Psoas muscle (tissue), 8 donors: Measurements from ENCODE around the gene AHI1. TPM values are rescaled to one million over a fixed set of nuclear protein-coding genes. Genes with fewer than 3 reads are reported as not detected.

Experiments used
- ATAC-seq, 4 donors: fragments of 200-7000 bp; cut with Tn5 transposase; one replicate each; pipeline ENCODE4 v1.9.1; 2020; ENCODE audit warnings: moderate library complexity in 3 of 4, mild to moderate bottlenecking in 2 of 4
- DNase-seq, 2 donors: peaks; one replicate each; pipeline ENCODE4 v3.0.0-alpha.2; 2020
- H3K27ac ChIP-seq: fragments of 200-600 bp; one replicate; pipeline ENCODE4 v1.8.0; 2022
- H3K27me3 ChIP-seq, 3 donors: fragments of 200-600 bp in 1 of 3; one replicate each; pipeline versions ENCODE4 v1.6.1 to v1.8.0; 2013 to 2022; ENCODE audit warnings: low read length in 2 of 3, mild to moderate bottlenecking in 2 of 3, moderate library complexity in 1 of 3; ENCODE audit not compliant: insufficient read depth in 3 of 3
- H3K36me3 ChIP-seq, 2 donors: fragments of 200-600 bp in 1 of 2; one replicate each; pipeline versions ENCODE4 v1.6.1 to v1.8.0; 2013 to 2022; ENCODE audit warnings: low read depth in 1 of 2, mild to moderate bottlenecking in 1 of 2, moderate library complexity in 1 of 2; ENCODE audit not compliant: insufficient read depth in 1 of 2
- H3K4me1 ChIP-seq: fragments of 200-600 bp; one replicate; pipeline ENCODE4 v1.8.0; 2022
- H3K4me3 ChIP-seq: fragments of 200-600 bp; one replicate; pipeline ENCODE4 v1.8.0; 2022; ENCODE audit warnings: mild to moderate bottlenecking
- H3K9me3 ChIP-seq: fragments of 200-600 bp; one replicate; pipeline ENCODE4 v1.8.0; 2022
- WGBS, 3 donors: extraction: QIAGEN DNeasy Blood & Tissue Kit; methylation state at CpG; one replicate each; pipeline versions ENCODE4 v1.1.6 to v1.1.7; 2013; 5-methylcytosine and 5-hydroxymethylcytosine counted together
- intact Hi-C, 2 donors: fragments of 100-400 bp; cut with DNase I; formaldehyde crosslinking; loops; one replicate each; pipeline versions ENCODE4 v1.11.0 to v1.14.2; 2022
- polyA plus RNA-seq, 3 donors: library from polyadenylated mRNA; stranded (reverse); fragments of 200-250 nt; gene quantifications; one replicate each; pipeline ENCODE4 v1.2.3, GENCODE V29; 2013
- total RNA-seq, 4 donors: library from RNA; stranded (reverse); fragmentation: NEBNext Ultra II Directional in 2 of 4; extraction: Animal tissue kit (Norgen Biotek cat#: 25700) in 2 of 4; gene quantifications; one replicate each; pipeline versions ENCODE4 v1.2.1 to v1.2.4, GENCODE V29; 2021 to 2023
- TF ChIP-seq, protein P1 (sequence below): fragments of 200-600 bp; IDR thresholded peaks from one replicate; pipeline ENCODE4 v1.8.0; 2022; ENCODE audit warnings: antibody characterized with exemption
- donor health status: healthy with polysubstance abuse.
- donor health status: DM: no; HTN: no; CAD: no; lungs with moderate emphysema.
- donor health status: Bipolar disorder and iron deficiency.
- donor health status: healthy.
- donor health status: DM: yes; HTN: yes; CAD: no.
- donor health status: DM: no; HTN: no; CAD: no.
- donor health status: DM: no; HTN: no; CAD: no.
- donor health status: DM: yes; HTN: yes; CAD: no.

Gene AHI1
- total and polyA plus RNA-seq, 7 donors: 5.5 to 14.2 (median 8.3) TPM

DNA sequence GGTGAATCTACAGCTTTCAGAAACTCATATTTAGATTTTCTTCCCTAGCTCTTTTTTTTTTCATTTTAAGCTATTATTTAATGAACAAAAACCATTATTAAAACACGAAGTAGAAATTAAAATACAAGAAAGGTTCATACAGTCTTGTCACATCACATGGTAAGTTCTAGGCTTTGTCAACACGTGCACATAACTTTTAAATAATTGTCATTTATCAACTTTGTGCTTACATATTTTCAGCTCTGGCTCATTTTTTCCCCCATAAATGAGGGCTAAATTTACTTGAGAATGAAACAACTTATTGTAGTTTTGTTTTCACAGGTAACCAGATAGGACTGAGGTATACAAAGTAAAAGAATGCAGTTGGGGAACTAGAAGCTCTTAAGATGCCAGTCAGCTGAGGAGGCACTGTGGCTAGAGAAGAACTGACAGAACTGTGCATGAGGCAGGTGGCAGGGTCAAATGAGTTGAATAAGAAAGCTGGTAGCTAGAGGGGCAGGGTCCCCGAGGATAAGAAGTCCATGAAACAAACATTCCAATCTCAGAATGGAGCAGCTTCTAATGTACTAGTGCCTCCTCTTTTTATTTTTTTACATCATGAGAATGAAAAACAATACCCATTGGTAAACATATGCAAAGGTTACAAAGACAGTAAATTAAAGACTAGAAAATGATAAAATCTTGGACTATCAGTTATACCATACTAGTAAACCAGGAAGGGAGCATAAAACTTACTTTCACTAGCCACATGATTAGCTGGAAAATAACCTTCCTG lies 174.9 kb downstream of the AHI1 start:
- H3K4me1 ChIP-seq: no peaks in the 10 kb centered on the region
- peaks cover 0 to 9% of the 10 kb centered on the region in 2 donors for H3K36me3 ChIP-seq
- H3K27me3 ChIP-seq: no peaks in the 10 kb centered on the region
- no peaks in the 10 kb centered on the region for H3K9me3 ChIP-seq
- TF ChIP-seq, protein P1, sequence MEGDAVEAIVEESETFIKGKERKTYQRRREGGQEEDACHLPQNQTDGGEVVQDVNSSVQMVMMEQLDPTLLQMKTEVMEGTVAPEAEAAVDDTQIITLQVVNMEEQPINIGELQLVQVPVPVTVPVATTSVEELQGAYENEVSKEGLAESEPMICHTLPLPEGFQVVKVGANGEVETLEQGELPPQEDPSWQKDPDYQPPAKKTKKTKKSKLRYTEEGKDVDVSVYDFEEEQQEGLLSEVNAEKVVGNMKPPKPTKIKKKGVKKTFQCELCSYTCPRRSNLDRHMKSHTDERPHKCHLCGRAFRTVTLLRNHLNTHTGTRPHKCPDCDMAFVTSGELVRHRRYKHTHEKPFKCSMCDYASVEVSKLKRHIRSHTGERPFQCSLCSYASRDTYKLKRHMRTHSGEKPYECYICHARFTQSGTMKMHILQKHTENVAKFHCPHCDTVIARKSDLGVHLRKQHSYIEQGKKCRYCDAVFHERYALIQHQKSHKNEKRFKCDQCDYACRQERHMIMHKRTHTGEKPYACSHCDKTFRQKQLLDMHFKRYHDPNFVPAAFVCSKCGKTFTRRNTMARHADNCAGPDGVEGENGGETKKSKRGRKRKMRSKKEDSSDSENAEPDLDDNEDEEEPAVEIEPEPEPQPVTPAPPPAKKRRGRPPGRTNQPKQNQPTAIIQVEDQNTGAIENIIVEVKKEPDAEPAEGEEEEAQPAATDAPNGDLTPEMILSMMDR: no peak
- DNase-seq (no peak), ATAC-seq (no peak)
- intact Hi-C loops: no loop called here
- no peak overlapping the region for H3K27ac ChIP-seq
- H3K4me3 ChIP-seq: no peak overlapping the region
- WGBS, 3 donors: 78 to 83% (median 78%) methylated on average over 3 of the region's 3 CpGs

DNA sequence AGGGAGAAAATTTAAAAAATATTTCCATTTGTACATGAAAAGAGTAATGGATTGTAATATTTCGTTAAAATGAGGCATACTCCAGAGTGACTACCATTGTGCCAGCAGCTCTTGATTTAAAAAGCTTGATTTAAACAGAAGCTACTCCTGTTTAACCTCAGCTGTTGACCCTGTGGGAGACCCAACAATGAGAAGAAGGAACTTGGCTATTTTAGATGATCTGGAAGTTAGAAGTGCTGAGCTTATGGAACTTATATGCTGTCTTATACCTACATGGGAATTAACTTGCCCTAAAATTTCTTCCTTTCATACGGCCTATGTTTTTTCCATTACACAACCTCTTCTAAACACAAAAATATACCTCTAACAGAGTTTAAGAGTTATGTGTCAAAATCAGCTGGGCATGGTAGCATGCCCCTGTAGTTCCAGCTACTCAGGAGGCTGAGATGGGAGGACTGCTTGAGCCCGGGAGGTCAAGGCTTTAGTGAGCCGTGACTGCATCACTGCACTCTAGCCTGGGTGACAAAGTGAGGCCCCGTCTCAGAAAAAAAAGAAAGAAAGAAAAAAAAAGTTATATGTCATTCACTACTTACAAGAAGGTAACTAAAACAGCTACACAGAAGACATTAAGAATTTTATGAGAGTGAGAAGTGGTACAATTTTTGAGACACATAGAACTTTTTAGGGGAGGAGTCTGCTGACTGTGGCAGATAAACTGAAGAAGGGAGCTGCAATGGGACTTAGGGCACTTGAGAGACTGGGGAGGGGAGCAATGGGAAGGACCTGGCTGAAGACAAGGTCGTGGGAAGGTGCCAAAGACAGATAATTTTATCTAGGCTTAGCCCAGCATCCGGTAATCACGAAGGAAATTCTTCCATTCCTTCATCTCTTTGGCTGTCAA lies 176.6 kb downstream of the AHI1 start:
- WGBS, 3 donors: 68 to 73% (median 72%) methylated on average over 8 of the region's 8 CpGs
- Histone ChIP-seq H3K27me3 (no peaks in the 10 kb centered on the region), H3K36me3 (peaks cover 0 to 14% of the 10 kb centered on the region in 2 donors), H3K4me1 (no peaks in the 10 kb centered on the region), H3K9me3 (no peaks in the 10 kb centered on the region), H3K27ac (no peak overlapping the region), H3K4me3 (no peak overlapping the region)
- DNase-seq (no peak), ATAC-seq (no peak)
- TF ChIP-seq, protein P1: no peak
- intact Hi-C loops: no loop called here

GRCh38 chr6:135319819-135320218 lies 177.7 kb downstream of the AHI1 start:
- H3K27ac ChIP-seq: no peak overlapping the region
- 88 to 96% (median 91%) methylated on average over 2 of the region's 2 CpGs for WGBS, 3 donors
- peaks cover 0 to 14% of the 10 kb centered on the region in 2 donors for H3K36me3 ChIP-seq
- no peaks in the 10 kb centered on the region for H3K9me3 ChIP-seq
- H3K27me3 ChIP-seq: no peaks in the 10 kb centered on the region
- DNase-seq: no peak
- no peak for ATAC-seq
- H3K4me3 ChIP-seq: no peak overlapping the region
- no peaks in the 10 kb centered on the region for H3K4me1 ChIP-seq
- intact Hi-C loops: no loop called here
- TF ChIP-seq, protein P1: no peak

GRCh38 chr6:135318738-135319469 lies 178.6 kb downstream of the AHI1 start:
- DNase-seq (no peak), ATAC-seq (no peak)
- peaks cover 0 to 22% of the 10 kb centered on the region in 2 donors for H3K36me3 ChIP-seq
- intact Hi-C loops: no loop called here
- WGBS, 3 donors: 97 to 99% (median 97%) methylated on average over 8 of the region's 8 CpGs
- H3K27me3 ChIP-seq: no peaks in the 10 kb centered on the region
- H3K27ac ChIP-seq: no peak overlapping the region
- H3K4me3 ChIP-seq: no peak overlapping the region
- TF ChIP-seq, protein P1: no peak
- H3K9me3 ChIP-seq: no peaks in the 10 kb centered on the region
- H3K4me1 ChIP-seq: no peaks in the 10 kb centered on the region
